Cardiac muscle cell (in vitro differentiated cells and primary cell): ENCODE data around the gene MYO19. TPM values are rescaled to one million over a fixed set of nuclear protein-coding genes. Genes with fewer than 3 reads are reported as not detected.

Experiments used
- DNase-seq, 2 donors: peaks; one replicate each; pipeline versions ENCODE4 v3.0.0 to v3.0.0-alpha.2; 2010 to 2017; ENCODE audit warnings: low read depth in 1 of 2, low spot score in 1 of 2
- H3K27ac ChIP-seq: fragments of 200-600 bp; sonication (generic); 2 replicates; pipeline ENCODE4 v1.5.1; 2016
- H3K27me3 ChIP-seq: fragments of 200-600 bp; sonication (generic); 2 replicates; pipeline ENCODE4 v1.6.0; 2016; ENCODE audit warnings: control low read depth
- H3K36me3 ChIP-seq: fragments of 200-600 bp; sonication (generic); 2 replicates; pipeline ENCODE4 v1.5.1; 2016; ENCODE audit warnings: control low read depth
- H3K4me1 ChIP-seq: fragments of 200-600 bp; sonication (generic); 2 replicates; pipeline ENCODE4 v1.8.1; 2017; ENCODE audit warnings: low read depth, mild to moderate bottlenecking, mixed run types
- H3K4me3 ChIP-seq: fragments of 200-600 bp; sonication (generic); 2 replicates; pipeline ENCODE4 v1.5.1; 2016; ENCODE audit warnings: mild to moderate bottlenecking
- H3K9me3 ChIP-seq: fragments of 200-600 bp; sonication (generic); 2 replicates; pipeline ENCODE4 v1.5.1; 2017; ENCODE audit warnings: low read depth, mild to moderate bottlenecking, control low read depth
- polyA plus RNA-seq: library from polyadenylated mRNA; unstranded; fragments of >200 nt; fragmentation: Nextera tagmentation; extraction: Ambion mirVana; gene quantifications from 2 replicates; pipeline ENCODE4 v1.2.1, GENCODE V29; 2016
- total RNA-seq: library from RNA; depleted of rRNA; stranded (reverse); fragments of >200 nt; gene quantifications from 2 replicates; pipeline ENCODE4 v1.2.3, GENCODE V29; 2016
- TF ChIP-seq, protein P1 (sequence below): IDR thresholded peaks from 2 replicates; pipeline ENCODE4 v1.5.1; 2012; ENCODE audit warnings: low read depth, mild to moderate bottlenecking, low read length

MYO19 gene
- total and polyA plus RNA-seq, 2 experiments from 2014 or later = 21.0 to 50.8 TPM

- Histone ChIP-seq H3K27me3 (no peaks in the 10 kb centered on the region), H3K4me3 (no peak overlapping the region), H3K4me1 (no peaks in the 10 kb centered on the region), H3K9me3 (no peaks in the 10 kb centered on the region), H3K27ac (no peak overlapping the region), H3K36me3 (peaks cover 34% of the 10 kb centered on the region)
- no peak for DNase-seq
- TF ChIP-seq, protein P1, sequence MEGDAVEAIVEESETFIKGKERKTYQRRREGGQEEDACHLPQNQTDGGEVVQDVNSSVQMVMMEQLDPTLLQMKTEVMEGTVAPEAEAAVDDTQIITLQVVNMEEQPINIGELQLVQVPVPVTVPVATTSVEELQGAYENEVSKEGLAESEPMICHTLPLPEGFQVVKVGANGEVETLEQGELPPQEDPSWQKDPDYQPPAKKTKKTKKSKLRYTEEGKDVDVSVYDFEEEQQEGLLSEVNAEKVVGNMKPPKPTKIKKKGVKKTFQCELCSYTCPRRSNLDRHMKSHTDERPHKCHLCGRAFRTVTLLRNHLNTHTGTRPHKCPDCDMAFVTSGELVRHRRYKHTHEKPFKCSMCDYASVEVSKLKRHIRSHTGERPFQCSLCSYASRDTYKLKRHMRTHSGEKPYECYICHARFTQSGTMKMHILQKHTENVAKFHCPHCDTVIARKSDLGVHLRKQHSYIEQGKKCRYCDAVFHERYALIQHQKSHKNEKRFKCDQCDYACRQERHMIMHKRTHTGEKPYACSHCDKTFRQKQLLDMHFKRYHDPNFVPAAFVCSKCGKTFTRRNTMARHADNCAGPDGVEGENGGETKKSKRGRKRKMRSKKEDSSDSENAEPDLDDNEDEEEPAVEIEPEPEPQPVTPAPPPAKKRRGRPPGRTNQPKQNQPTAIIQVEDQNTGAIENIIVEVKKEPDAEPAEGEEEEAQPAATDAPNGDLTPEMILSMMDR = no peak
These were observed 6.9 kb downstream of the MYO19 start for GRCh38 chr17:36527621-36528250.

DNA sequence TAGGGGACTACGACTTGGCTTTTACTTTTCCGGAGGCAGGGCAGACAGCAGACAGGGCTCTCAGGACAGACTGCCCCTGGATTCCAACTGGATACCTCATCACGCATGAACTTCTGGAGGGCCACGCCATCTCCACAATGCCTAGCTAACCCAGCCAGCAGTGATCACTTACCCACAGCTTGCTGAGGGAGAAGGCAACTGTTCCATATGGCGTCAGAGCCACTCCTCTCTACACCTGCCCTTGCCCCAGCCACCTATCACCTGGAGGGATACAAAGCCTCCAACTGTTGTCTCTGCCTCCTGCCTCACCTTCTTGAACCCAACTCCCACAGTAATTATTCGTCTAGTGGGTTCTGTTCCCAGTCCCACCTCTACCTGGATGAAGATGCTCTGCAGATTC is 8.8 kb downstream of the MYO19 start:
- Histone ChIP-seq H3K9me3 (no peaks in the 10 kb centered on the region), H3K27me3 (no peaks in the 10 kb centered on the region), H3K4me1 (no peaks in the 10 kb centered on the region), H3K27ac (no peak overlapping the region), H3K4me3 (no peak overlapping the region), H3K36me3 (peaks cover 29% of the 10 kb centered on the region)
- DNase-seq = no peak
- TF ChIP-seq, protein P1 = no peak

DNA sequence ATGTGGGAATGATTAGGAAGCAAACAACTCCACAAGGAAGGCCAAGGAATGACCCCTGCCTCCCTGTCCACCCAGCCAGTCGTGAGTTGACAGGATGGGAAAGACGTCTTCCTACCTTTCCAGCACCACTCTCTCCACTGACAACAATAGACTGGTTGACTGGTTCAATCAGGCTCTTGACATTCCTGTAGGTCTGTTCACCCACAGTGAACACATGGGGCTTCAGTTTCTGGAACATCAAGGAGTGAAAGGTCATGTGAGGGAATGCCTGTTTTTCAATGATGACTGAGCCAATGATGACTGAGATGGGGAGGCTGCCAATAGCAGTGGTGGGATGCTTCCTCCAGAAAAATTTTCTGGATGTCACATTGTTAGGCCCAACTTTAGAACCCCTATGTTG is 9.6 kb downstream of the MYO19 start:
- TF ChIP-seq, protein P1 = no peak
- Histone ChIP-seq H3K4me1 (no peaks in the 10 kb centered on the region), H3K9me3 (no peaks in the 10 kb centered on the region), H3K27ac (no peak overlapping the region), H3K27me3 (no peaks in the 10 kb centered on the region), H3K4me3 (no peak overlapping the region), H3K36me3 (peaks cover 32% of the 10 kb centered on the region)
- DNase-seq = no peak

- DNase-seq = no peak
- Histone ChIP-seq H3K9me3 (no peaks in the 10 kb centered on the region), H3K4me1 (no peaks in the 10 kb centered on the region), H3K36me3 (peaks cover 32% of the 10 kb centered on the region), H3K27ac (no peak overlapping the region), H3K27me3 (no peaks in the 10 kb centered on the region), H3K4me3 (no peak overlapping the region)
- TF ChIP-seq, protein P1 = no peak
These were observed 10.2 kb downstream of the MYO19 start for GRCh38 chr17:36524428-36524876.

DNA sequence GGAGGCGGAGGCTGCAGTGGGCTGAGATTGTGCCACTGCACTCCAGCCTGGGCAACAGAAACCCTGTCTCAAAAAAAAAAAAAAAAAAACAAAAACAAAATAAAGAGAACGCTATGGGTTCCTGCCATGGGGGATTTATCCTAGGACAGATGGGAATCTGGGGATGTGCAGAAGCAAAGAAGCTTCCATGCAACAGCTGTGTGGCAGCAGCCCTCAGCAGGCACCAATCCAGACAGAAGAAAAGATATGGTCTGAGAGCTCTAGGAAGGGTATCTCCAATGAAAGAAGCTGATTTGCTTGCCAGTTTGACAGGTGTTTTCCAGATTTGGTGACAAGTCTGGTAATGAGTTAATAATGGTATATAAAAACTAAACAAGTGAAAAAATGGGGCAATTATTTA is 11.6 kb downstream of the MYO19 start:
- TF ChIP-seq, protein P1 = no peak
- Histone ChIP-seq H3K4me3 (no peak overlapping the region), H3K27ac (no peak overlapping the region), H3K4me1 (no peaks in the 10 kb centered on the region), H3K9me3 (no peaks in the 10 kb centered on the region), H3K36me3 (peaks cover 30% of the 10 kb centered on the region), H3K27me3 (no peaks in the 10 kb centered on the region)
- DNase-seq = no peak
